GM23338 (cell line): ENCODE results near the gene ATG4B. TPM values are rescaled to one million over a fixed set of nuclear protein-coding genes. Genes with fewer than 3 reads are reported as not detected.

Experiments used
- ATAC-seq: fragments of 200-7000 bp; cut with Tn5 transposase; 3 replicates; pipeline ENCODE4 v1.9.1; 2020
- DNase-seq: peaks from one replicate; pipeline ENCODE4 v3.0.0-alpha.2; 2015; ENCODE audit warnings: low spot score
- H2AFZ ChIP-seq: fragments of 200-600 bp; sonication (generic); 2 replicates; pipeline ENCODE4 v1.8.0; 2016; ENCODE audit warnings: antibody characterized with exemption, mild to moderate bottlenecking, moderate library complexity
- H3F3A ChIP-seq: fragments of 200-600 bp; sonication (generic); replicated peaks from 2 replicates; pipeline ENCODE4 v1.8.0; 2017; ENCODE audit warnings: antibody characterized with exemption, mixed run types, low read depth
- H3K27ac ChIP-seq: fragments of 200-600 bp; sonication (generic); 2 replicates; pipeline ENCODE4 v1.6.1; 2016; ENCODE audit warnings: low read depth
- H3K27me3 ChIP-seq: fragments of 200-600 bp; sonication (generic); 2 replicates; pipeline ENCODE4 v1.8.0; 2016; ENCODE audit warnings: mild to moderate bottlenecking, mixed run types, moderate library complexity; ENCODE audit not compliant: insufficient read depth
- H3K36me3 ChIP-seq: fragments of 200-600 bp; sonication (generic); 2 replicates; pipeline ENCODE4 v1.8.0; 2016; ENCODE audit warnings: mild to moderate bottlenecking; ENCODE audit not compliant: insufficient read depth
- H3K4me1 ChIP-seq: fragments of 200-600 bp; sonication (generic); 2 replicates; pipeline ENCODE4 v1.8.0; 2016; ENCODE audit warnings: mild to moderate bottlenecking, moderate library complexity; ENCODE audit not compliant: insufficient read depth
- H3K4me2 ChIP-seq: fragments of 200-600 bp; sonication (generic); 2 replicates; pipeline ENCODE4 v1.7.1; 2017; ENCODE audit warnings: mixed run types
- H3K4me3 ChIP-seq: fragments of 200-600 bp; sonication (generic); 2 replicates; pipeline ENCODE4 v1.6.1; 2016; ENCODE audit warnings: mixed run types
- H3K79me2 ChIP-seq: fragments of 200-600 bp; sonication (generic); replicated peaks from 2 replicates; pipeline ENCODE4 v1.8.0; 2017; ENCODE audit warnings: mild to moderate bottlenecking; ENCODE audit not compliant: insufficient read depth
- H3K9me2 ChIP-seq: fragments of 200-600 bp; sonication (generic); 2 replicates; pipeline ENCODE4 v1.8.0; 2017; ENCODE audit not compliant: insufficient read depth
- H4K20me1 ChIP-seq: fragments of 200-600 bp; sonication (generic); replicated peaks from 2 replicates; pipeline ENCODE4 v1.8.0; 2017; ENCODE audit warnings: mild to moderate bottlenecking; ENCODE audit not compliant: insufficient read depth
- H3K27ac Mint-ChIP-seq: 2 replicates; pipeline ENCODE4 v1.8.0; 2020; ENCODE audit warnings: inconsistent platforms, mild to moderate bottlenecking, moderate library complexity, mixed read lengths
- H3K27me3 Mint-ChIP-seq: 3 replicates; pipeline ENCODE4 v1.8.0; 2022; ENCODE audit warnings: low read depth, mild to moderate bottlenecking, moderate library complexity, mixed read lengths, inconsistent platforms; ENCODE audit not compliant: insufficient read depth, poor library complexity
- H3K36me3 Mint-ChIP-seq: 3 replicates; pipeline ENCODE4 v1.8.0; 2021; ENCODE audit warnings: low read depth, mild to moderate bottlenecking, inconsistent platforms, moderate library complexity, mixed read lengths
- H3K4me1 Mint-ChIP-seq: 3 replicates; pipeline ENCODE4 v1.8.0; 2020; ENCODE audit warnings: mild to moderate bottlenecking, inconsistent platforms, mixed read lengths
- H3K4me3 Mint-ChIP-seq: 3 replicates; pipeline ENCODE4 v1.8.0; 2021; ENCODE audit warnings: moderate library complexity, mild to moderate bottlenecking, inconsistent platforms, mixed read lengths
- H3K9me3 Mint-ChIP-seq: 3 replicates; pipeline ENCODE4 v1.8.0; 2020; ENCODE audit warnings: moderate library complexity, mild to moderate bottlenecking, inconsistent platforms, mixed read lengths
- CREB1 ChIP-seq: fragments of 250-450 bp; sonication (Bioruptor Pico); IDR thresholded peaks from 2 replicates; pipeline ENCODE4 v1.5.0; 2020; ENCODE audit warnings: low read depth, mild to moderate bottlenecking, moderate library complexity
- CTCF ChIP-seq, 2 experiments: fragments of 200-600 bp in 1 of 2; sonication (generic) in 1 of 2; conservative IDR thresholded peaks; 2 replicates each; pipeline versions ENCODE4 v1.5.1 to v1.6.1; 2016 to 2017; ENCODE audit warnings: antibody characterized with exemption in 2 of 2, low read depth in 2 of 2, mild to moderate bottlenecking in 2 of 2, moderate library complexity in 1 of 2
- EZH2 ChIP-seq: fragments of 200-600 bp; sonication (generic); IDR thresholded peaks from one replicate; pipeline ENCODE4 v1.8.0; 2017; ENCODE audit warnings: antibody characterized with exemption, mild to moderate bottlenecking, low read depth; ENCODE audit not compliant: unreplicated experiment
- EZH2phosphoT487 ChIP-seq: fragments of 200-600 bp; sonication (generic); IDR thresholded peaks from one replicate; pipeline ENCODE4 v1.8.1; 2018; ENCODE audit warnings: antibody characterized with exemption; ENCODE audit not compliant: unreplicated experiment
- JUNB ChIP-seq: IDR thresholded peaks from one replicate; pipeline ENCODE4 v1.6.1; 2016; ENCODE audit warnings: antibody characterized with exemption; ENCODE audit not compliant: unreplicated experiment
- NANOG ChIP-seq: IDR thresholded peaks from 2 replicates; pipeline ENCODE4 v1.6.1; 2016; ENCODE audit warnings: antibody characterized with exemption, borderline replicate concordance
- POLR2AphosphoS5 ChIP-seq: IDR thresholded peaks from 2 replicates; pipeline ENCODE4 v1.6.1; 2016; ENCODE audit warnings: antibody characterized with exemption, low read depth
- REST ChIP-seq: IDR thresholded peaks from one replicate; pipeline ENCODE4 v1.6.1; 2018; ENCODE audit warnings: antibody characterized with exemption; ENCODE audit not compliant: unreplicated experiment
- STAT1 ChIP-seq: IDR thresholded peaks from one replicate; pipeline ENCODE4 v1.6.1; 2016; ENCODE audit warnings: antibody characterized with exemption; ENCODE audit not compliant: unreplicated experiment
- ZNF114 ChIP-seq: fragments of 250-450 bp; sonication (Bioruptor Pico); IDR thresholded peaks from 2 replicates; pipeline ENCODE4 v1.5.0; 2020; ENCODE audit warnings: mild to moderate bottlenecking, moderate library complexity
- ZNF331 ChIP-seq: fragments of 250-450 bp; sonication (Bioruptor Pico); IDR thresholded peaks from 2 replicates; pipeline ENCODE4 v1.5.0; 2020; ENCODE audit warnings: low read depth, mild to moderate bottlenecking, moderate library complexity
- polyA plus RNA-seq: library from polyadenylated mRNA; unstranded; fragments of >200 nt; fragmentation: Nextera tagmentation; extraction: Ambion mirVana; gene quantifications from 2 replicates; pipeline ENCODE4 v1.2.1, GENCODE V29; 2016
- total RNA-seq: library from RNA; depleted of rRNA; stranded (reverse); fragments of >200 nt; shearing (Covaris generic); gene quantifications from 2 replicates; pipeline ENCODE4 v1.2.3, GENCODE V29; 2014
- TF ChIP-seq, protein P1 (sequence below): fragments of 250-450 bp; sonication (Bioruptor Pico); IDR thresholded peaks from 2 replicates; pipeline ENCODE4 v1.5.0; 2020; ENCODE audit warnings: mild to moderate bottlenecking, moderate library complexity
- TF ChIP-seq, protein P2 (sequence below): IDR thresholded peaks from 2 replicates; pipeline ENCODE4 v1.6.1; 2016; ENCODE audit warnings: antibody characterized with exemption

The ATG4B gene
- total and polyA plus RNA-seq, 2 experiments from 2014 or later, result 102 to 104 TPM

GRCh38 chr2:241668839-241669238, 31.3 kb downstream of the ATG4B start:
- Mint-ChIP-seq H3K27ac (no peak overlapping the region), H3K4me3 (no peak overlapping the region), H3K4me1 (peaks cover 7% of the 10 kb centered on the region), H3K9me3 (no peaks in the 10 kb centered on the region; the same call in 2 of the 3 replicates), H3K27me3 (peaks cover 9% of the 10 kb centered on the region), H3K36me3 (peaks cover 47% of the 10 kb centered on the region)
- Histone ChIP-seq H3K9me2 (no peaks in the 10 kb centered on the region), H3K4me1 (no peaks in the 10 kb centered on the region), H3K4me3 (no peak overlapping the region), H3K27me3 (no peaks in the 10 kb centered on the region), H3K36me3 (peaks cover 4% of the 10 kb centered on the region; the same call in 1 of the 2 replicates), H2AFZ (no peak overlapping the region), H3K27ac (no peak overlapping the region), H3K4me2 (no peak overlapping the region), H4K20me1 (peaks cover 4% of the 10 kb centered on the region), H3F3A (peaks cover 2% of the 10 kb centered on the region; the same call in 1 of the 2 replicates), H3K79me2 (no peaks in the 10 kb centered on the region)
- no peak for DNase-seq
- no peak for TF ChIP-seq CTCF (conservative IDR thresholded peaks at IDR 0.05; ENCODE audit: low read depth in 2 of 2)
- TF ChIP-seq POLR2AphosphoS5, result no peak
- no peak for TF ChIP-seq NANOG
- TF ChIP-seq, protein P1, sequence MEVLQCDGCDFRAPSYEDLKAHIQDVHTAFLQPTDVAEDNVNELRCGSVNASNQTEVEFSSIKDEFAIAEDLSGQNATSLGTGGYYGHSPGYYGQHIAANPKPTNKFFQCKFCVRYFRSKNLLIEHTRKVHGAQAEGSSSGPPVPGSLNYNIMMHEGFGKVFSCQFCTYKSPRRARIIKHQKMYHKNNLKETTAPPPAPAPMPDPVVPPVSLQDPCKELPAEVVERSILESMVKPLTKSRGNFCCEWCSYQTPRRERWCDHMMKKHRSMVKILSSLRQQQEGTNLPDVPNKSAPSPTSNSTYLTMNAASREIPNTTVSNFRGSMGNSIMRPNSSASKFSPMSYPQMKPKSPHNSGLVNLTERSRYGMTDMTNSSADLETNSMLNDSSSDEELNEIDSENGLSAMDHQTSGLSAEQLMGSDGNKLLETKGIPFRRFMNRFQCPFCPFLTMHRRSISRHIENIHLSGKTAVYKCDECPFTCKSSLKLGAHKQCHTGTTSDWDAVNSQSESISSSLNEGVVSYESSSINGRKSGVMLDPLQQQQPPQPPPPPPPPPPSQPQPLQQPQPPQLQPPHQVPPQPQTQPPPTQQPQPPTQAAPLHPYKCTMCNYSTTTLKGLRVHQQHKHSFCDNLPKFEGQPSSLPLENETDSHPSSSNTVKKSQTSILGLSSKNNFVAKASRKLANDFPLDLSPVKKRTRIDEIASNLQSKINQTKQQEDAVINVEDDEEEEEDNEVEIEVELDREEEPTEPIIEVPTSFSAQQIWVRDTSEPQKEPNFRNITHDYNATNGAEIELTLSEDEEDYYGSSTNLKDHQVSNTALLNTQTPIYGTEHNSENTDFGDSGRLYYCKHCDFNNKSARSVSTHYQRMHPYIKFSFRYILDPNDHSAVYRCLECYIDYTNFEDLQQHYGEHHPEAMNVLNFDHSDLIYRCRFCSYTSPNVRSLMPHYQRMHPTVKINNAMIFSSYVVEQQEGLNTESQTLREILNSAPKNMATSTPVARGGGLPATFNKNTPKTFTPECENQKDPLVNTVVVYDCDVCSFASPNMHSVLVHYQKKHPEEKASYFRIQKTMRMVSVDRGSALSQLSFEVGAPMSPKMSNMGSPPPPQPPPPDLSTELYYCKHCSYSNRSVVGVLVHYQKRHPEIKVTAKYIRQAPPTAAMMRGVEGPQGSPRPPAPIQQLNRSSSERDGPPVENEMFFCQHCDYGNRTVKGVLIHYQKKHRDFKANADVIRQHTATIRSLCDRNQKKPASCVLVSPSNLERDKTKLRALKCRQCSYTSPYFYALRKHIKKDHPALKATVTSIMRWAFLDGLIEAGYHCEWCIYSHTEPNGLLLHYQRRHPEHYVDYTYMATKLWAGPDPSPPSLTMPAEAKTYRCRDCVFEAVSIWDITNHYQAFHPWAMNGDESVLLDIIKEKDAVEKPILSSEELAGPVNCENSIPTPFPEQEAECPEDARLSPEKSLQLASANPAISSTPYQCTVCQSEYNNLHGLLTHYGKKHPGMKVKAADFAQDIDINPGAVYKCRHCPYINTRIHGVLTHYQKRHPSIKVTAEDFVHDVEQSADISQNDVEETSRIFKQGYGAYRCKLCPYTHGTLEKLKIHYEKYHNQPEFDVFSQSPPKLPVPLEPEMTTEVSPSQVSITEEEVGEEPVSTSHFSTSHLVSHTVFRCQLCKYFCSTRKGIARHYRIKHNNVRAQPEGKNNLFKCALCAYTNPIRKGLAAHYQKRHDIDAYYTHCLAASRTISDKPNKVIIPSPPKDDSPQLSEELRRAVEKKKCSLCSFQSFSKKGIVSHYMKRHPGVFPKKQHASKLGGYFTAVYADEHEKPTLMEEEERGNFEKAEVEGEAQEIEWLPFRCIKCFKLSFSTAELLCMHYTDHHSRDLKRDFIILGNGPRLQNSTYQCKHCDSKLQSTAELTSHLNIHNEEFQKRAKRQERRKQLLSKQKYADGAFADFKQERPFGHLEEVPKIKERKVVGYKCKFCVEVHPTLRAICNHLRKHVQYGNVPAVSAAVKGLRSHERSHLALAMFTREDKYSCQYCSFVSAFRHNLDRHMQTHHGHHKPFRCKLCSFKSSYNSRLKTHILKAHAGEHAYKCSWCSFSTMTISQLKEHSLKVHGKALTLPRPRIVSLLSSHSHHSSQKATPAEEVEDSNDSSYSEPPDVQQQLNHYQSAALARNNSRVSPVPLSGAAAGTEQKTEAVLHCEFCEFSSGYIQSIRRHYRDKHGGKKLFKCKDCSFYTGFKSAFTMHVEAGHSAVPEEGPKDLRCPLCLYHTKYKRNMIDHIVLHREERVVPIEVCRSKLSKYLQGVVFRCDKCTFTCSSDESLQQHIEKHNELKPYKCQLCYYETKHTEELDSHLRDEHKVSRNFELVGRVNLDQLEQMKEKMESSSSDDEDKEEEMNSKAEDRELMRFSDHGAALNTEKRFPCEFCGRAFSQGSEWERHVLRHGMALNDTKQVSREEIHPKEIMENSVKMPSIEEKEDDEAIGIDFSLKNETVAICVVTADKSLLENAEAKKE, result no peak
- TF ChIP-seq EZH2, result no peak
- no peak for TF ChIP-seq ZNF331 (CRISPR knock-in tag)
- TF ChIP-seq STAT1, result no peak
- TF ChIP-seq, protein P2, sequence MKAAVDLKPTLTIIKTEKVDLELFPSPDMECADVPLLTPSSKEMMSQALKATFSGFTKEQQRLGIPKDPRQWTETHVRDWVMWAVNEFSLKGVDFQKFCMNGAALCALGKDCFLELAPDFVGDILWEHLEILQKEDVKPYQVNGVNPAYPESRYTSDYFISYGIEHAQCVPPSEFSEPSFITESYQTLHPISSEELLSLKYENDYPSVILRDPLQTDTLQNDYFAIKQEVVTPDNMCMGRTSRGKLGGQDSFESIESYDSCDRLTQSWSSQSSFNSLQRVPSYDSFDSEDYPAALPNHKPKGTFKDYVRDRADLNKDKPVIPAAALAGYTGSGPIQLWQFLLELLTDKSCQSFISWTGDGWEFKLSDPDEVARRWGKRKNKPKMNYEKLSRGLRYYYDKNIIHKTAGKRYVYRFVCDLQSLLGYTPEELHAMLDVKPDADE, result no peak
- no peak for TF ChIP-seq JUNB
- TF ChIP-seq REST, result no peak
- TF ChIP-seq ZNF114 (CRISPR knock-in tag), result no peak
- no peak for TF ChIP-seq CREB1 (CRISPR knock-in tag)
- TF ChIP-seq EZH2phosphoT487, result no peak
- no peak for ATAC-seq
